GM19372 (cell line): ENCODE data around the gene EXOSC3.

ENCODE experiments used
- ATAC-seq: cut with Tn5 transposase; IDR thresholded peaks from one replicate; pipeline ENCODE4 v1.9.1; 2021; ENCODE audit warnings: mild to moderate bottlenecking, low read depth, moderate library complexity; ENCODE audit not compliant: unreplicated experiment

Gene EXOSC3

GRCh38 chr9:37739222-37739621 is 45.6 kb downstream of the EXOSC3 start:
- ATAC-seq = no peak

GRCh38 chr9:37732952-37733351 is 51.9 kb downstream of the EXOSC3 start:
- ATAC-seq = no peak

GRCh38 chr9:37732086-37732741 is 52.6 kb downstream of the EXOSC3 start:
- no peak for ATAC-seq

GRCh38 chr9:37730839-37731238 is 54.0 kb downstream of the EXOSC3 start:
- no peak for ATAC-seq

- no peak for ATAC-seq
These were observed 54.6 kb downstream of the EXOSC3 start for GRCh38 chr9:37730256-37730655.
